HepG2 (cell line): ENCODE measurements around the gene GALNT9. TPM values are rescaled to one million over a fixed set of nuclear protein-coding genes. Genes with fewer than 3 reads are reported as not detected.

Source experiments
- ATAC-seq: fragments of 200-7000 bp; cut with Tn5 transposase; 3 replicates; pipeline ENCODE4 v1.9.1; 2020; ENCODE audit warnings: mild to moderate bottlenecking, moderate library complexity
- BruUV-seq: library from RNA; stranded (reverse); fragments of 400-500 nt; replicated peaks from 2 replicates; lab custom pipeline; 2021; lab: Mats Ljungman, UMichigan
- CTCF ChIA-PET: fragments of 300-600 bp; formaldehyde crosslinking; extraction: SDS; loops from one replicate; lab custom pipeline; 2021; ENCODE audit warnings: low total read pairs, inconsistent platforms, low intra/inter-chr PET ratio; lab: Yijun Ruan, JAX
- POLR2A ChIA-PET: fragments of 350-600 bp; sonication (Branson Sonifier 250); formaldehyde crosslinking; loops from one replicate; lab custom pipeline; 2020; ENCODE audit warnings: antibody characterized with exemption, inconsistent platforms; lab: Yijun Ruan, JAX
- DNase-seq: peaks from one replicate; pipeline ENCODE4 v3.0.0-alpha.2; 2015; ENCODE audit warnings: low spot score
- FAIRE-seq: peaks from 3 replicates; lab custom pipeline; 2011; peaks lifted over from hg19 to GRCh38; lab: Jason Lieb, UNC
- H2AFZ ChIP-seq: one replicate; pipeline ENCODE4 v1.6.1; 2011; ENCODE audit warnings: low read length, inconsistent platforms
- H3K27ac ChIP-seq: fragments of 300-600 bp; 3 replicates; pipeline ENCODE4 v1.8.0; 2011; ENCODE audit warnings: mixed run types, mild to moderate bottlenecking, mixed read lengths, low read length, inconsistent platforms; ENCODE audit not compliant: insufficient read depth; ENCODE audit errors: extremely low read length
- H3K27me3 ChIP-seq, 2 experiments: fragments of 200-600 bp in 1 of 2; 2 replicates in 1 of 2; 3 replicates in 1 of 2; pipeline versions ENCODE4 v1.6.0 to v1.8.0; 2011; ENCODE audit warnings: low read length in 2 of 2, mild to moderate bottlenecking in 2 of 2, moderate library complexity in 2 of 2, inconsistent platforms in 1 of 2; ENCODE audit not compliant: insufficient read depth in 2 of 2, control insufficient read depth in 1 of 2
- H3K36me3 ChIP-seq, 2 experiments: fragments of 200-600 bp in 1 of 2; replicated peaks in 1 of 2; 2 replicates in 1 of 2; 3 replicates in 1 of 2; pipeline versions ENCODE4 v1.5.1 to v1.8.0; 2011; ENCODE audit warnings: low read length in 2 of 2, inconsistent platforms in 1 of 2; ENCODE audit not compliant: insufficient read depth in 2 of 2, control insufficient read depth in 1 of 2
- H3K4me1 ChIP-seq: 2 replicates; pipeline ENCODE4 v1.5.1; 2012; ENCODE audit warnings: low read length, inconsistent platforms; ENCODE audit not compliant: insufficient read depth
- H3K4me2 ChIP-seq: 2 replicates; pipeline ENCODE4 v1.6.0; 2011; ENCODE audit warnings: low read depth, low read length, inconsistent platforms
- H3K4me3 ChIP-seq, 3 experiments: fragments of 200-600 bp in 1 of 3; sonication (generic), shearing (Covaris generic) in 1 of 3; replicated peaks in 1 of 3; 2 replicates each; pipeline ENCODE4 v1.5.1; 2011 to 2016; ENCODE audit warnings: low read length in 3 of 3, inconsistent platforms in 2 of 3, low read depth in 2 of 3, mild to moderate bottlenecking in 2 of 3, control low read depth in 1 of 3, mixed read lengths in 1 of 3; ENCODE audit not compliant: insufficient read depth in 1 of 3
- H3K79me2 ChIP-seq: one replicate; pipeline ENCODE4 v1.6.1; 2011; ENCODE audit warnings: low read length, inconsistent platforms; ENCODE audit not compliant: insufficient read depth
- H3K9ac ChIP-seq: 2 replicates; pipeline ENCODE4 v1.6.0; 2011; ENCODE audit warnings: mild to moderate bottlenecking, low read depth, low read length, inconsistent platforms; ENCODE audit not compliant: insufficient read depth
- H3K9me3 ChIP-seq: 2 replicates; pipeline ENCODE4 v1.5.1; 2012; ENCODE audit warnings: mild to moderate bottlenecking, low read length
- H4K20me1 ChIP-seq: 2 replicates; pipeline ENCODE4 v1.6.0; 2011; ENCODE audit warnings: inconsistent platforms, mild to moderate bottlenecking, low read length, moderate library complexity; ENCODE audit not compliant: insufficient read depth
- BRCA1 ChIP-seq: sonication (generic); formaldehyde crosslinking; IDR thresholded peaks from 2 replicates; pipeline ENCODE4 v1.4.0; 2020; ENCODE audit warnings: missing genetic modification reagents
- SALL1 ChIP-seq: sonication (generic); formaldehyde crosslinking; IDR thresholded peaks from 2 replicates; pipeline ENCODE4 v1.8.0; 2022; ENCODE audit warnings: mild to moderate bottlenecking, missing genetic modification reagents
- STAT5B ChIP-seq: sonication (generic); formaldehyde crosslinking; IDR thresholded peaks from 2 replicates; pipeline ENCODE4 v1.4.0; 2020; ENCODE audit warnings: missing genetic modification reagents
- SUZ12 ChIP-seq: fragments of 150-350 bp; IDR thresholded peaks from 2 replicates; pipeline ENCODE4 v1.6.1; 2014; ENCODE audit warnings: low read depth, low read length
- TSC22D2 ChIP-seq: sonication (generic); formaldehyde crosslinking; IDR thresholded peaks from 2 replicates; pipeline ENCODE4 v1.5.1; 2020; ENCODE audit warnings: missing genetic modification reagents, mild to moderate bottlenecking, borderline replicate concordance
- ZNF282 ChIP-seq: fragments of 450-650 bp; IDR thresholded peaks from 2 replicates; pipeline ENCODE4 v1.6.1; 2018; ENCODE audit not compliant: partially characterized antibody
- ZNF30 ChIP-seq: sonication (generic); formaldehyde crosslinking; IDR thresholded peaks from 2 replicates; pipeline ENCODE4 v1.5.0; 2020; ENCODE audit warnings: mild to moderate bottlenecking, missing genetic modification reagents
- ZNF33B ChIP-seq: sonication (generic); formaldehyde crosslinking; IDR thresholded peaks from 2 replicates; pipeline ENCODE4 v1.5.1; 2020; ENCODE audit warnings: mild to moderate bottlenecking, missing genetic modification reagents
- ZNF34 ChIP-seq: sonication (generic); formaldehyde crosslinking; IDR thresholded peaks from 2 replicates; pipeline ENCODE4 v1.4.0; 2020; ENCODE audit warnings: mild to moderate bottlenecking, missing genetic modification reagents, borderline replicate concordance
- ZNF432 ChIP-seq: sonication (generic); formaldehyde crosslinking; IDR thresholded peaks from 2 replicates; pipeline ENCODE4 v1.5.0; 2020; ENCODE audit warnings: missing genetic modification reagents, mild to moderate bottlenecking, borderline replicate concordance
- ZSCAN31 ChIP-seq: sonication (generic); formaldehyde crosslinking; IDR thresholded peaks from 2 replicates; pipeline ENCODE4 v1.5.0; 2020; ENCODE audit warnings: low read depth, mild to moderate bottlenecking, missing genetic modification reagents
- WGBS: methylation state at CpG from one replicate; pipeline ENCODE4 v1.1.6; 2017; ENCODE audit warnings: low lambda C conversion rate; 5-methylcytosine and 5-hydroxymethylcytosine counted together
- in situ Hi-C: cut with HindIII; loops from 2 replicates; pipeline ENCODE4 v1.10.0; 2017; ENCODE audit warnings: low pct_unique_long_range_greater_than_20kb; ENCODE audit not compliant: extremely low pct_ligation_motif_present
- intact Hi-C: fragments of 100-400 bp; cut with micrococcal nuclease; formaldehyde crosslinking; loops from one replicate; pipeline ENCODE4 v1.10.0; 2022; ENCODE audit not compliant: unreplicated experiment
- polyA plus RNA-seq, 8 experiments: library from polyadenylated mRNA; depleted of rRNA in 3 of 8; stranded (reverse) in 7 of 8; unstranded in 1 of 8; fragments of >200 nt; fragmentation: Illumina TruSeq in 4 of 8; extraction: Trizol in 4 of 8; gene quantifications; 2 replicates each; pipeline versions ENCODE4 v1.2.1 to v1.2.3, GENCODE V29; 2011 to 2016; ENCODE audit warnings: low read depth in 4 of 8, missing spikeins in 1 of 8, mixed read lengths in 1 of 8; ENCODE audit not compliant: insufficient read depth in 1 of 8
- total RNA-seq, 5 experiments: library from RNA; depleted of rRNA; stranded (reverse); fragments of >200 nt; fragmentation: Illumina TruSeq; extraction: Trizol; gene quantifications; 2 replicates each; pipeline ENCODE4 v1.2.3, GENCODE V29; 2016; ENCODE audit warnings: low read depth in 1 of 5
- TF ChIP-seq, protein P1 (sequence below): sonication (generic); formaldehyde crosslinking; IDR thresholded peaks from 2 replicates; pipeline ENCODE4 v1.4.0; 2020; ENCODE audit warnings: mild to moderate bottlenecking, low read depth, missing genetic modification reagents
- TF ChIP-seq, protein P2 (sequence below): sonication (generic); formaldehyde crosslinking; IDR thresholded peaks from 2 replicates; pipeline ENCODE4 v1.5.0; 2020; ENCODE audit warnings: mild to moderate bottlenecking, missing genetic modification reagents
- TF ChIP-seq, protein P3 (sequence below): sonication (generic); formaldehyde crosslinking; IDR thresholded peaks from 2 replicates; pipeline ENCODE4 v1.5.0; 2020; ENCODE audit warnings: mild to moderate bottlenecking, missing genetic modification reagents, borderline replicate concordance

The GALNT9 gene
- total and polyA plus RNA-seq, 2 of the 13 experiments (the other 11 are each of a cell fraction or from before 2014, with no cell fraction given): 0.04 TPM; not detected in 1

DNA sequence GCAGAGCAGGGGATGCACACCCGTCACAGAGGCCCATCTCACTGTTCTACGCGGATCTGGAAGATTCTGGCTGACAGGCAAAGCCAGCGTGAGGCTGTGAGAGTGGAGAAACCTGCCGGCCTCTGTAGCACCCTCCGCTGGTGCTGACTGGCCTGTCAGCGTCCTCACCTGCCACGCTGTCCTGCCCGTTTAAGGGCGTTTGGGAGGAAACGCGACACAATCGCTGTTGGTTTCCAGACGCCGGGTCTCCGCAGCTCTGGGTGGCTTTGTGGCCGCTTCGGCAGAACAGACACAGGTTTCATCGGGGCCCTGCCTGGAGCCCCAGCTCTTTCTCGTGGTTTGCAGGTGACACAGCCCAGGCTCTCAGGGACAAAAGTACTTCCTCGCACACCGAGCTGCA lies 114.5 kb downstream of the GALNT9 start:
- H3K79me2 ChIP-seq: no peaks in the 10 kb centered on the region
- no peaks in the 10 kb centered on the region for H3K9me3 ChIP-seq
- no TSS peak for BruUV-seq
- no peaks in the 10 kb centered on the region for H4K20me1 ChIP-seq
- no peak overlapping the region for H3K4me3 ChIP-seq
- intact Hi-C loops: no loop called here
- whole genome bisulfite sequencing: 34% methylated on average over 12 of the region's 22 CpGs
- peak; percentile 46 for ATAC-seq
- no peak overlapping the region for H2AFZ ChIP-seq
- in situ Hi-C loops: no loop called here
- TF ChIP-seq, protein P1, sequence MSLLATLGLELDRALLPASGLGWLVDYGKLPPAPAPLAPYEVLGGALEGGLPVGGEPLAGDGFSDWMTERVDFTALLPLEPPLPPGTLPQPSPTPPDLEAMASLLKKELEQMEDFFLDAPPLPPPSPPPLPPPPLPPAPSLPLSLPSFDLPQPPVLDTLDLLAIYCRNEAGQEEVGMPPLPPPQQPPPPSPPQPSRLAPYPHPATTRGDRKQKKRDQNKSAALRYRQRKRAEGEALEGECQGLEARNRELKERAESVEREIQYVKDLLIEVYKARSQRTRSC (CRISPR knock-in tag): no peak
- TF ChIP-seq BRCA1 (CRISPR knock-in tag): no peak
- TF ChIP-seq ZNF282: no peak
- TF ChIP-seq STAT5B (CRISPR knock-in tag): no peak
- no peak for TF ChIP-seq ZNF34 (CRISPR knock-in tag)
- TF ChIP-seq TSC22D2 (CRISPR knock-in tag): no peak
- TF ChIP-seq ZSCAN31 (CRISPR knock-in tag): no peak
- TF ChIP-seq ZNF30 (CRISPR knock-in tag): no peak
- no peak for TF ChIP-seq SALL1 (CRISPR knock-in tag)
- TF ChIP-seq ZNF432 (CRISPR knock-in tag): no peak
- TF ChIP-seq, protein P2, sequence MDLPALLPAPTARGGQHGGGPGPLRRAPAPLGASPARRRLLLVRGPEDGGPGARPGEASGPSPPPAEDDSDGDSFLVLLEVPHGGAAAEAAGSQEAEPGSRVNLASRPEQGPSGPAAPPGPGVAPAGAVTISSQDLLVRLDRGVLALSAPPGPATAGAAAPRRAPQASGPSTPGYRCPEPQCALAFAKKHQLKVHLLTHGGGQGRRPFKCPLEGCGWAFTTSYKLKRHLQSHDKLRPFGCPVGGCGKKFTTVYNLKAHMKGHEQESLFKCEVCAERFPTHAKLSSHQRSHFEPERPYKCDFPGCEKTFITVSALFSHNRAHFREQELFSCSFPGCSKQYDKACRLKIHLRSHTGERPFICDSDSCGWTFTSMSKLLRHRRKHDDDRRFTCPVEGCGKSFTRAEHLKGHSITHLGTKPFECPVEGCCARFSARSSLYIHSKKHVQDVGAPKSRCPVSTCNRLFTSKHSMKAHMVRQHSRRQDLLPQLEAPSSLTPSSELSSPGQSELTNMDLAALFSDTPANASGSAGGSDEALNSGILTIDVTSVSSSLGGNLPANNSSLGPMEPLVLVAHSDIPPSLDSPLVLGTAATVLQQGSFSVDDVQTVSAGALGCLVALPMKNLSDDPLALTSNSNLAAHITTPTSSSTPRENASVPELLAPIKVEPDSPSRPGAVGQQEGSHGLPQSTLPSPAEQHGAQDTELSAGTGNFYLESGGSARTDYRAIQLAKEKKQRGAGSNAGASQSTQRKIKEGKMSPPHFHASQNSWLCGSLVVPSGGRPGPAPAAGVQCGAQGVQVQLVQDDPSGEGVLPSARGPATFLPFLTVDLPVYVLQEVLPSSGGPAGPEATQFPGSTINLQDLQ (CRISPR knock-in tag): no peak
- TF ChIP-seq, protein P3, sequence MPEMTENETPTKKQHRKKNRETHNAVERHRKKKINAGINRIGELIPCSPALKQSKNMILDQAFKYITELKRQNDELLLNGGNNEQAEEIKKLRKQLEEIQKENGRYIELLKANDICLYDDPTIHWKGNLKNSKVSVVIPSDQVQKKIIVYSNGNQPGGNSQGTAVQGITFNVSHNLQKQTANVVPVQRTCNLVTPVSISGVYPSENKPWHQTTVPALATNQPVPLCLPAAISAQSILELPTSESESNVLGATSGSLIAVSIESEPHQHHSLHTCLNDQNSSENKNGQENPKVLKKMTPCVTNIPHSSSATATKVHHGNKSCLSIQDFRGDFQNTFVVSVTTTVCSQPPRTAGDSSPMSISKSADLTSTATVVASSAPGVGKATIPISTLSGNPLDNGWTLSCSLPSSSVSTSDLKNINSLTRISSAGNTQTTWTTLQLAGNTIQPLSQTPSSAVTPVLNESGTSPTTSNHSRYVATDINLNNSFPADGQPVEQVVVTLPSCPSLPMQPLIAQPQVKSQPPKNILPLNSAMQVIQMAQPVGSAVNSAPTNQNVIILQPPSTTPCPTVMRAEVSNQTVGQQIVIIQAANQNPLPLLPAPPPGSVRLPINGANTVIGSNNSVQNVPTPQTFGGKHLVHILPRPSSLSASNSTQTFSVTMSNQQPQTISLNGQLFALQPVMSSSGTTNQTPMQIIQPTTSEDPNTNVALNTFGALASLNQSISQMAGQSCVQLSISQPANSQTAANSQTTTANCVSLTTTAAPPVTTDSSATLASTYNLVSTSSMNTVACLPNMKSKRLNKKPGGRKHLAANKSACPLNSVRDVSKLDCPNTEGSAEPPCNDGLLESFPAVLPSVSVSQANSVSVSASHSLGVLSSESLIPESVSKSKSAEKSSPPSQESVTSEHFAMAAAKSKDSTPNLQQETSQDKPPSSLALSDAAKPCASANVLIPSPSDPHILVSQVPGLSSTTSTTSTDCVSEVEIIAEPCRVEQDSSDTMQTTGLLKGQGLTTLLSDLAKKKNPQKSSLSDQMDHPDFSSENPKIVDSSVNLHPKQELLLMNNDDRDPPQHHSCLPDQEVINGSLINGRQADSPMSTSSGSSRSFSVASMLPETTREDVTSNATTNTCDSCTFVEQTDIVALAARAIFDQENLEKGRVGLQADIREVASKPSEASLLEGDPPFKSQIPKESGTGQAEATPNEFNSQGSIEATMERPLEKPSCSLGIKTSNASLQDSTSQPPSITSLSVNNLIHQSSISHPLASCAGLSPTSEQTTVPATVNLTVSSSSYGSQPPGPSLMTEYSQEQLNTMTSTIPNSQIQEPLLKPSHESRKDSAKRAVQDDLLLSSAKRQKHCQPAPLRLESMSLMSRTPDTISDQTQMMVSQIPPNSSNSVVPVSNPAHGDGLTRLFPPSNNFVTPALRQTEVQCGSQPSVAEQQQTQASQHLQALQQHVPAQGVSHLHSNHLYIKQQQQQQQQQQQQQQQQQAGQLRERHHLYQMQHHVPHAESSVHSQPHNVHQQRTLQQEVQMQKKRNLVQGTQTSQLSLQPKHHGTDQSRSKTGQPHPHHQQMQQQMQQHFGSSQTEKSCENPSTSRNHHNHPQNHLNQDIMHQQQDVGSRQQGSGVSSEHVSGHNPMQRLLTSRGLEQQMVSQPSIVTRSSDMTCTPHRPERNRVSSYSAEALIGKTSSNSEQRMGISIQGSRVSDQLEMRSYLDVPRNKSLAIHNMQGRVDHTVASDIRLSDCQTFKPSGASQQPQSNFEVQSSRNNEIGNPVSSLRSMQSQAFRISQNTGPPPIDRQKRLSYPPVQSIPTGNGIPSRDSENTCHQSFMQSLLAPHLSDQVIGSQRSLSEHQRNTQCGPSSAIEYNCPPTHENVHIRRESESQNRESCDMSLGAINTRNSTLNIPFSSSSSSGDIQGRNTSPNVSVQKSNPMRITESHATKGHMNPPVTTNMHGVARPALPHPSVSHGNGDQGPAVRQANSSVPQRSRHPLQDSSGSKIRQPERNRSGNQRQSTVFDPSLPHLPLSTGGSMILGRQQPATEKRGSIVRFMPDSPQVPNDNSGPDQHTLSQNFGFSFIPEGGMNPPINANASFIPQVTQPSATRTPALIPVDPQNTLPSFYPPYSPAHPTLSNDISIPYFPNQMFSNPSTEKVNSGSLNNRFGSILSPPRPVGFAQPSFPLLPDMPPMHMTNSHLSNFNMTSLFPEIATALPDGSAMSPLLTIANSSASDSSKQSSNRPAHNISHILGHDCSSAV (CRISPR knock-in tag): no peak
- no peak for TF ChIP-seq SUZ12
- no peak for TF ChIP-seq ZNF33B (CRISPR knock-in tag)
- no peak for FAIRE-seq
- ChIA-PET POLR2A (no interaction called here), CTCF (no interaction called here)
- no peak overlapping the region for H3K27ac ChIP-seq
- H3K27me3 ChIP-seq: peaks cover 13 to 67% of the 10 kb centered on the region in 2 experiments
- DNase-seq: no peak
- no peak overlapping the region for H3K4me2 ChIP-seq
- no peak overlapping the region for H3K9ac ChIP-seq
- H3K36me3 ChIP-seq: no peaks in the 10 kb centered on the region
- H3K4me1 ChIP-seq: no peaks in the 10 kb centered on the region
